ENCODE data around the gene CBX4. TPM values are rescaled to one million over a fixed set of nuclear protein-coding genes. Genes with fewer than 3 reads are reported as not detected.
A peak's percentile ranks its signal among the peaks of the same experiment; 100 is the strongest.

Gene CBX4
- polyA plus RNA-seq, 1 donor from 2014 or later: 31.9 TPM

GRCh38 chr17:79812353-79813258 lies 26.6 kb downstream of the CBX4 start:
- TF ChIP-seq EP300 (conservative IDR thresholded peaks at IDR 0.05; ENCODE audit: poor library complexity, severe bottlenecking) (no peak), POLR2AphosphoS5 (IDR thresholded peaks at IDR 0.05) (peak; percentile 1), SMC3 (conservative IDR thresholded peaks at IDR 0.05; ENCODE audit: poor library complexity) (no peak), MXI1 (conservative IDR thresholded peaks at IDR 0.05; ENCODE audit: poor library complexity, severe bottlenecking) (no peak), RAD21 (conservative IDR thresholded peaks at IDR 0.05) (no peak)
- TF ChIP-seq, protein P1, sequence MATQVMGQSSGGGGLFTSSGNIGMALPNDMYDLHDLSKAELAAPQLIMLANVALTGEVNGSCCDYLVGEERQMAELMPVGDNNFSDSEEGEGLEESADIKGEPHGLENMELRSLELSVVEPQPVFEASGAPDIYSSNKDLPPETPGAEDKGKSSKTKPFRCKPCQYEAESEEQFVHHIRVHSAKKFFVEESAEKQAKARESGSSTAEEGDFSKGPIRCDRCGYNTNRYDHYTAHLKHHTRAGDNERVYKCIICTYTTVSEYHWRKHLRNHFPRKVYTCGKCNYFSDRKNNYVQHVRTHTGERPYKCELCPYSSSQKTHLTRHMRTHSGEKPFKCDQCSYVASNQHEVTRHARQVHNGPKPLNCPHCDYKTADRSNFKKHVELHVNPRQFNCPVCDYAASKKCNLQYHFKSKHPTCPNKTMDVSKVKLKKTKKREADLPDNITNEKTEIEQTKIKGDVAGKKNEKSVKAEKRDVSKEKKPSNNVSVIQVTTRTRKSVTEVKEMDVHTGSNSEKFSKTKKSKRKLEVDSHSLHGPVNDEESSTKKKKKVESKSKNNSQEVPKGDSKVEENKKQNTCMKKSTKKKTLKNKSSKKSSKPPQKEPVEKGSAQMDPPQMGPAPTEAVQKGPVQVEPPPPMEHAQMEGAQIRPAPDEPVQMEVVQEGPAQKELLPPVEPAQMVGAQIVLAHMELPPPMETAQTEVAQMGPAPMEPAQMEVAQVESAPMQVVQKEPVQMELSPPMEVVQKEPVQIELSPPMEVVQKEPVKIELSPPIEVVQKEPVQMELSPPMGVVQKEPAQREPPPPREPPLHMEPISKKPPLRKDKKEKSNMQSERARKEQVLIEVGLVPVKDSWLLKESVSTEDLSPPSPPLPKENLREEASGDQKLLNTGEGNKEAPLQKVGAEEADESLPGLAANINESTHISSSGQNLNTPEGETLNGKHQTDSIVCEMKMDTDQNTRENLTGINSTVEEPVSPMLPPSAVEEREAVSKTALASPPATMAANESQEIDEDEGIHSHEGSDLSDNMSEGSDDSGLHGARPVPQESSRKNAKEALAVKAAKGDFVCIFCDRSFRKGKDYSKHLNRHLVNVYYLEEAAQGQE (IDR thresholded peaks at IDR 0.05; ENCODE audit: borderline replicate concordance): no peak
- TF ChIP-seq, protein P2, sequence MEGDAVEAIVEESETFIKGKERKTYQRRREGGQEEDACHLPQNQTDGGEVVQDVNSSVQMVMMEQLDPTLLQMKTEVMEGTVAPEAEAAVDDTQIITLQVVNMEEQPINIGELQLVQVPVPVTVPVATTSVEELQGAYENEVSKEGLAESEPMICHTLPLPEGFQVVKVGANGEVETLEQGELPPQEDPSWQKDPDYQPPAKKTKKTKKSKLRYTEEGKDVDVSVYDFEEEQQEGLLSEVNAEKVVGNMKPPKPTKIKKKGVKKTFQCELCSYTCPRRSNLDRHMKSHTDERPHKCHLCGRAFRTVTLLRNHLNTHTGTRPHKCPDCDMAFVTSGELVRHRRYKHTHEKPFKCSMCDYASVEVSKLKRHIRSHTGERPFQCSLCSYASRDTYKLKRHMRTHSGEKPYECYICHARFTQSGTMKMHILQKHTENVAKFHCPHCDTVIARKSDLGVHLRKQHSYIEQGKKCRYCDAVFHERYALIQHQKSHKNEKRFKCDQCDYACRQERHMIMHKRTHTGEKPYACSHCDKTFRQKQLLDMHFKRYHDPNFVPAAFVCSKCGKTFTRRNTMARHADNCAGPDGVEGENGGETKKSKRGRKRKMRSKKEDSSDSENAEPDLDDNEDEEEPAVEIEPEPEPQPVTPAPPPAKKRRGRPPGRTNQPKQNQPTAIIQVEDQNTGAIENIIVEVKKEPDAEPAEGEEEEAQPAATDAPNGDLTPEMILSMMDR (IDR thresholded peaks at IDR 0.05; ENCODE audit: poor library complexity, severe bottlenecking): no peak
- Histone ChIP-seq H2AFZ (ENCODE audit: low read depth, low read length) (no peak overlapping the region), H3K9ac (ENCODE audit: low read length) (peak overlapping the region; percentile 98), H3K36me3 (ENCODE audit: insufficient read depth, low read length) (no peaks in the 10 kb centered on the region), H3F3A (ENCODE audit: insufficient read depth, low read length, poor library complexity, severe bottlenecking) (peaks cover 12% of the 10 kb centered on the region), H3K4me3 (ENCODE audit: low read length) (peak overlapping the region; percentile 57), H3K27me3 (ENCODE audit: insufficient read depth, low read depth, low read length) (peaks cover 70% of the 10 kb centered on the region), H3K9me3 (ENCODE audit: low read length) (no peaks in the 10 kb centered on the region), H3K9me2 (ENCODE audit: insufficient read depth, low read length) (no peaks in the 10 kb centered on the region), H3K79me2 (replicated peaks; ENCODE audit: insufficient read depth, low read length) (no peaks in the 10 kb centered on the region), H3K27ac (ENCODE audit: low read length) (no peak overlapping the region), H4K20me1 (ENCODE audit: insufficient read depth) (no peaks in the 10 kb centered on the region), H3K4me2 (ENCODE audit: low read length) (peak overlapping the region; percentile 25)

GRCh38 chr17:79811868-79812352 lies 27.3 kb downstream of the CBX4 start:
- Histone ChIP-seq H3K9me2 (ENCODE audit: insufficient read depth, low read length) (no peaks in the 10 kb centered on the region), H3K9me3 (ENCODE audit: low read length) (no peaks in the 10 kb centered on the region), H2AFZ (ENCODE audit: low read depth, low read length) (no peak overlapping the region), H3F3A (ENCODE audit: insufficient read depth, low read length, poor library complexity, severe bottlenecking) (peaks cover 12% of the 10 kb centered on the region), H3K9ac (ENCODE audit: low read length) (peak overlapping the region; percentile 98), H3K79me2 (replicated peaks; ENCODE audit: insufficient read depth, low read length) (no peaks in the 10 kb centered on the region), H3K4me3 (ENCODE audit: low read length) (peak overlapping the region; percentile 68), H3K27me3 (ENCODE audit: insufficient read depth, low read depth, low read length) (peaks cover 70% of the 10 kb centered on the region), H3K4me2 (ENCODE audit: low read length) (peak overlapping the region; percentile 83), H4K20me1 (ENCODE audit: insufficient read depth) (no peaks in the 10 kb centered on the region), H3K36me3 (ENCODE audit: insufficient read depth, low read length) (no peaks in the 10 kb centered on the region), H3K27ac (ENCODE audit: low read length) (peak overlapping the region; percentile 96)
- TF ChIP-seq, protein P1 (IDR thresholded peaks at IDR 0.05; ENCODE audit: borderline replicate concordance): no peak
- no peak for TF ChIP-seq TAF1 (IDR thresholded peaks at IDR 0.05; ENCODE audit: low read depth)
- TF ChIP-seq EZH2 (IDR thresholded peaks at IDR 0.05; ENCODE audit: borderline replicate concordance, insufficient read depth, low read length, poor library complexity, severe bottlenecking): peak; percentile 67
- TF ChIP-seq, protein P2 (IDR thresholded peaks at IDR 0.05; ENCODE audit: poor library complexity, severe bottlenecking): no peak
- TF ChIP-seq SMC3 (conservative IDR thresholded peaks at IDR 0.05; ENCODE audit: poor library complexity): no peak
